HG03175 (cell line): ENCODE measurements around the gene LGALS12.

Experiments used
- ATAC-seq: cut with Tn5 transposase; IDR thresholded peaks from one replicate; pipeline ENCODE4 v1.9.1; 2021; ENCODE audit warnings: mild to moderate bottlenecking, moderate library complexity; ENCODE audit not compliant: unreplicated experiment

Gene LGALS12

DNA sequence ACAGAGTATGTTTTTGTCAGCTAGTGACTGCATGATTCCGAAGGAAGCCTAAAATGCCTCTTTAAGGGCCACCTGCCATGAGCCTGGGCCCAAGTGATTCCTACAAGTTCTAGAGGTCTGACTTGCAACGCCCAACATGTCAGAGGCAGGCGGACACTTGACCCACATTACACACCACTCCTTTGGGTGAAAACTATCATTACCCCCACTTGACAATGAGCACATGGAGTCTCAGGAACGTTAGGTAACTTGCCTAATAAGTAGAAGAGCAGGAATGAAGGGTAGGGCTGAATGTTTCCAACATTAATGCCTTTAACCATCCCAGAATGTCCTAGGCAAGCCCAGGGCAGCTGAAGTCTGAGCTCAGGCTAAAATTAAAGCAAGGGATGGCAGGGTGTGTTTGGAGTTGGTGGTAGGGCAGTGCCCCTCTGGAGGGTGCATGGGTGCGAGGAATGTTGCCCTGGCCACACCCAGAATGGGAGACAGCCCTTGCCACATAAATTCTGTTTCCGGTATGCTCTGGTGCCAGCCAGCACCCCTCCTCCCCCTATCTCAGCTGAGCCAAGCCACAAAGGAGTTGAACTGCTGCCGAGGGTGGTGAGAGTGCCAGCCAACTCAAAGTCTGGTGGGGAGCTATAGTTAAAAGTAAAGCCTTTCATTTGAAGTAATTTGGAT is 54.8 kb downstream of the LGALS12 start:
- no peak for ATAC-seq

DNA sequence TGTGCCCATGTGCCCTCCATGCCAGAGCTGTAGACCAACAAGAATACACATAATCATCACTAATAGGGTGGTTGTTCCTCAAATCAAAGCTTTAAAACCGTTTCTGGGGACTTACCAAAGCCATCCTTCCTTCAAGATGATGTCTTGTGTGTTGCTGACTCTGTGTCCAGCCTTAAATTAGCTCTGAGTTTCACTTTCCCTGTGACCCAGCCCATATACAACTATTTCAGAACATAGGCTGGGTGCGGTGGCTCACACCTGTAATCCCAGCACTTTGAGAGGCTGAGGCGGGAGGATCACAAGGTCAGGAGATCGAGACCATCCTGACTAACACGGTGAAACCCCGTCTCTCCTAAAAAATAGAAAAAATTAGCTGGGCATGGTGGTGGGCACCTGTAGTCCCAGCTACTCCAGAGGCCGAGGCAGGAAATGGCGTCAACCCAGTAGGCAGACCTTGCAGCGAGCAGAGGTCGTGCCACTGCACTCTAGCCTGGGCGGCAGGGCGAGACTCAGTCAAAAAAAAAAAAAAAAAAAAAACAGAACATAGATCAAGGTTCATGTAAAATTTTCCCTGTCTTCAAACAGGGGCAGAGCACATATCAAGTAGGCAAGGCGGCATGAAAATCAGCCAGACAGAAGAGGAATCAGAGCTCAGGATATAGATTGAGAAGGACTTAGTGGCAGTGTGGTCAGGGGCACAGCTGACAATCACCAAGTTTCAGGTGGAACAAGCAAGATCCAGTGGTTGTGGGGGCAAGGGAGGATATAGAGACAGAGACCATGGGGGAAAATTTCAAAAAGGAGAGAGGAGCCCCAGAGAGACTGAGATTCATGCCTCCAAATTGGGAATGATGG is 57.5 kb downstream of the LGALS12 start, which contains the start of gene PLAAT2:
Gene PLAAT2 (minus strand): TSS at position 179 of the 855 bp plus-strand sequence. CDS start 55 bp downstream, at position 124.
- ATAC-seq, result no peak

DNA sequence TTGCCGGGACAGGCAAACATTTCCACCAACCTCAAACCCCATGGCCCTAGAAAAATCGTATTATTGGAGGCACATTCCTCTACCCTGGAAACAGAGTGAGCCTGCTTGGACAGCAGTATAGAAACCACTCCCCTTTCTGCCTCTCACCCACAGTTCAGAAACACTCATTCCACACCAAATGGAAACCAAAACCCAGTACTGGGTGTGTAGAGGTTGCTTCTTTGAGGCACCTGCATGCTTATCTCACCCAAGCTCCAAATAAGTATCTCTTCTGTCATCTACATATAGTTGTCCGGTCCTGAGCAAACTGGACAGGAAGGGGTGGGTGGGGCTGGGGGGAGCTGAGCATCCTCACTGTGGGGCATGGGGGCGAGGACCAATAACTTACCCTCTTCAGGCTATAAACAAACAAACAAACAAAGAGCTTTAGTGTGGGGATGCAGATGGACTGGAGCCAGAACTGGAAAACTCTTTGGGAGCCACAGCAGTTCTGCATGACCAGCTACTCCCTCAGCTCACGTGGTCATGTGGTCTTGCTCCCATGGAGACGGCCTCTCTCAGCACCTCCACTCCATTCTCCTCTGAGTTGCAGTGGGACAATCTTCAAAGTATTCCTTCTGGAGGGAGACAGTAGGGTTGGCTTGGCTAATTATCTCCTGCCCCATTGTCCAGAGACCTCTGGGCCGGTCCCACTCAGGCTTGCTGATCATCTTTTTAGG is 58.3 kb downstream of the LGALS12 start:
- peak; percentile 67 for ATAC-seq

DNA sequence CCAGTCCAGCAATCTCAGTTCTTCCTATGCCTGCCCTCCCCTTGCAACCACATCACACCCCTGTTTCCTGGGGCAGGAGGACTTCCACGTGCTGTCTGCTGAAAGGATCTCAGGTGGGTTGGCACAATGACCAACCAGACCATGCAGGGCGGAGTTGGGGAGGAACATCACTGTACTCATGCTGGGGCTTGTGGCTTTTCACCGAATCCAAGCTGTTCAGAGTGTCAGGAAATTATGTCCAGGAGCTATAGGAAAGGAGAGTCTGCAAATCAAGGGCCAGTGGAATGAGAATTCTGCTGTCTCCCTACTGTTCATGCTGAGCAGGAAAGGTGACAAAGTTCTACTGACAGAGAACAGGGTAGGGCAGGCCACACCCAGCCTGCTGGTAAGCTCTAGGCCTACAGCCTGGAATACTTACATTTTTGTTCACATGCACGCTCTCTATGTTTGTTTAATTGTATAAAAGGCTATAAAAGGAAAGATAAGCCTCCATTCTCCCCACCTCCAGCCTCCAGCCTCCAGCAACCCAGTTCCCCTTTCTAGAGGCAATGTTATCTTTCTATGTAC is 59.0 kb downstream of the LGALS12 start:
- no peak for ATAC-seq
